Vagina (tissue), 2 donors: ENCODE data around the gene MEA1.

Experiments used
- POLR2A ChIP-seq, 2 donors: fragments of 450-650 bp; IDR thresholded peaks; one replicate each; pipeline ENCODE4 v1.6.1; 2017; ENCODE audit warnings: antibody characterized with exemption in 2 of 2, mild to moderate bottlenecking in 2 of 2, moderate library complexity in 2 of 2
- POLR2AphosphoS5 ChIP-seq, 2 donors: sonication (generic); formaldehyde crosslinking; IDR thresholded peaks; one replicate each; pipeline ENCODE4 v1.9.0; 2017; ENCODE audit warnings: antibody characterized with exemption in 2 of 2, mild to moderate bottlenecking in 2 of 2, low read depth in 1 of 2; ENCODE audit not compliant: insufficient read depth in 1 of 2
- TF ChIP-seq, protein P1 (sequence below), 3 experiments: fragments of 450-650 bp in 2 of 3; fragments of 200-600 bp in 1 of 3; sonication (generic) in 1 of 3; IDR thresholded peaks; one replicate each; pipeline ENCODE4 v1.5.1; 2017 to 2019; ENCODE audit warnings: antibody characterized with exemption in 3 of 3, mild to moderate bottlenecking in 2 of 3, moderate library complexity in 2 of 3

DNA sequence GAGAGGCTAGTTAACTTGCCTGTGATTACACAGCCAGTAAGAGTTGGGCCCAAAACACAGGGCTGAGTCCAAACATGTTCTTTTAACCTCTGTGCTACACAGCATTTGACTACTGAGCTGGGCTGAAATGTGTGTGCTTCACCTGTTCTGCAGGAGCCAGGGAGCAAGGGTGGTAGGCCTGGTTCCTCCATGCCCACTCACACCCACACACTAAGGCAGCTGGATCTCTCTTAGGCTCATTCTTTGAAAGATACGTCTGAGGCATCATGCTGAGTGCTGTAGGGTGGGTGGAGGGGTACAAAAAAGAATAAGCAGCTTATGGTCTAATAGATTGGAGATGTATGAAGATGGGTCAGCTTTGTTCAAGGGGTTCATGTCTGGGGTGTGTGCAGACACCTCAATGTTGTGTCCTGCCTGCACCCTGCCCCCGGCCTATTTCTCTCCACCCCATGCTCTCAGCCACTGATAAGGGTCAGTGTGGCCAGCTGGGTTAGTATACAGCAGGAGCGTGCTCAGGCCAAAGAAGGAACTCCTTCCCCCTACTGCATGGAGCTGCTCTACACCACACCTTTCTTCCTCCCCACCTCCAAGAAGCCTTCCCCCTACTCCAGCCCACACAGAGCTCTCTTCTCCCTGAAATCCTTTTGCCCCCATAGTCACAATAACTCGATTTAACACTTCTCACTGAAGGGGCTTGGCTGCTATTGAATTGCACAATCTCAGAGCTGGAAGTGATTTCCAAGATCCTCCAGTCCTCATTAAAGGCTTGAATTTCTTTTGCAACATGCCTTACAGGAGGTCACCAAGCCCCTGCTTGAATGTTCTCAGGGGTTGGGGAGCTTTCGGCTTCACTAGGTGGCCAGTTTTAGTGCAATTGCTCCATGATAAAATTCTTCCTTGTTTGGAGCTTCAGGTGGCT is 26.0 kb downstream of the MEA1 start:
- TF ChIP-seq, protein P1, sequence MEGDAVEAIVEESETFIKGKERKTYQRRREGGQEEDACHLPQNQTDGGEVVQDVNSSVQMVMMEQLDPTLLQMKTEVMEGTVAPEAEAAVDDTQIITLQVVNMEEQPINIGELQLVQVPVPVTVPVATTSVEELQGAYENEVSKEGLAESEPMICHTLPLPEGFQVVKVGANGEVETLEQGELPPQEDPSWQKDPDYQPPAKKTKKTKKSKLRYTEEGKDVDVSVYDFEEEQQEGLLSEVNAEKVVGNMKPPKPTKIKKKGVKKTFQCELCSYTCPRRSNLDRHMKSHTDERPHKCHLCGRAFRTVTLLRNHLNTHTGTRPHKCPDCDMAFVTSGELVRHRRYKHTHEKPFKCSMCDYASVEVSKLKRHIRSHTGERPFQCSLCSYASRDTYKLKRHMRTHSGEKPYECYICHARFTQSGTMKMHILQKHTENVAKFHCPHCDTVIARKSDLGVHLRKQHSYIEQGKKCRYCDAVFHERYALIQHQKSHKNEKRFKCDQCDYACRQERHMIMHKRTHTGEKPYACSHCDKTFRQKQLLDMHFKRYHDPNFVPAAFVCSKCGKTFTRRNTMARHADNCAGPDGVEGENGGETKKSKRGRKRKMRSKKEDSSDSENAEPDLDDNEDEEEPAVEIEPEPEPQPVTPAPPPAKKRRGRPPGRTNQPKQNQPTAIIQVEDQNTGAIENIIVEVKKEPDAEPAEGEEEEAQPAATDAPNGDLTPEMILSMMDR (IDR thresholded peaks at IDR 0.05) = no peak
- TF ChIP-seq POLR2A (IDR thresholded peaks at IDR 0.05) (no peak), POLR2AphosphoS5 (IDR thresholded peaks at IDR 0.05; ENCODE audit: insufficient read depth in 1 of 2, low read depth in 1 of 2) (no peak)
